RKO (cell line): ENCODE results near the gene MFAP4.

Experiments
- DNase-seq: peaks from one replicate; pipeline ENCODE4 v3.0.0-alpha.2; 2016; ENCODE audit warnings: low spot score

MFAP4 gene

DNA sequence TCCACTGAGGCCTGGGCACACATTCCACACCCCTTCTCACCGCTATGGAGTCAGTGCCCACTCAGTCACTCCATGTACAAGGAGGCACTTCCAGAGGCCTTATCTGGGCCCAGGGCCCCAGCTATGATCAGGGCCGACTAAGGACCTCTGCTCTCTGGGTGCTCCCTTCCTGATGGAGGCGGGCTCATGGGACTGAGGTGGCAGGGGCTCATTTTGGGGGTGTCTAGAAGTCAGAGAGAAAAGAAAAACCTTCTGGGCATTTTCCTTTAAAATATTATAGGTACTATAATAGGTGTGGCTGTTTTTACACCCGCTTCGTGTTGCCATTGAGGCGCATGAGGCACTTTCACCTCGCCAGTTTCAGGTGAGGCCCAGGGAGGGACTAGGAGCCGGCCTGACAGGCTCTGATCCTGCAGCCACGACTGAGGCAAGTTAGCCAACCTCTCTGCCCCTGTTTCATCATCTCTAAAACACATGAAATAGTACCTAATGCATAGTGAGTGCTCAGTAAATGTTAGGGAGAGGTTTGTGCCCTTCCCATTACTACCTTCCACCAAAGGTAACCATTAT, 38.8 kb downstream of the MFAP4 start:
- DNase-seq, result no peak

DNA sequence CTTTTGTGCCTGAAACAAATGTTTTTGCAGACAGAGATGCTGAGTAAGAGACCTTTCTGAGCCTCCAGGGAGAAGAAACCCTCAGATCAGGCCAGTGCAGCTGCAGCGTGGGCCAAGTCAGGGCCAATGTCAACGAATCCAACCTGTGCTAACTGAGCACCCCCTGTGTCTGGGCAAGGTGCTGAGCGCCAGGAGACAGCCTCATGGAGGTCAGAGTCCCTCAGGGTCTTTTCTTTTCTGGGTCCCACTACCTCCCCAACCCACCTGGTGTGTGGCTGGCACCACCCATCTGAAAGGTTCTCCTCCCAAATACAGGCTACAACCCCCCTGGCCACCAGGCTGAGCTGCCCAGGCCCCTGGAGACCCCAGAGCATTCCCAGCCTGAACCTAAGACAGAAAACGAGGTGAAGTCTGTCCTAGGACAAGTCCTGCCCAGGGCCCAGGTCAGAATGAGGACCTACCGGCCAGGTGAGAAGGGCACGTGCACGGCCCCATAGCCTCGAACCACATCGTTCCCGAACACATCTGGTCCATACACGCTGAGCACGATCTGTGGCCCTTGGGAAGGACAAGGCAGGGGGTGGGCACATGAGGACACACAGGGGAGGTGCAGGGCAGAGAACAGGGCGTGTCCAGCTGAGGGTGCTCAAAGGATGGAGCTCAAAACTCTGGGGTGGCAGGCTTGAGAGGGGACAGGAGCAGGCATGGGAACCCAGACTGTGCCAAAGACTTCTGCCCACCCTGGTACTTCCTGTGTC, 39.5 kb downstream of the MFAP4 start:
- DNase-seq, result no peak

DNA sequence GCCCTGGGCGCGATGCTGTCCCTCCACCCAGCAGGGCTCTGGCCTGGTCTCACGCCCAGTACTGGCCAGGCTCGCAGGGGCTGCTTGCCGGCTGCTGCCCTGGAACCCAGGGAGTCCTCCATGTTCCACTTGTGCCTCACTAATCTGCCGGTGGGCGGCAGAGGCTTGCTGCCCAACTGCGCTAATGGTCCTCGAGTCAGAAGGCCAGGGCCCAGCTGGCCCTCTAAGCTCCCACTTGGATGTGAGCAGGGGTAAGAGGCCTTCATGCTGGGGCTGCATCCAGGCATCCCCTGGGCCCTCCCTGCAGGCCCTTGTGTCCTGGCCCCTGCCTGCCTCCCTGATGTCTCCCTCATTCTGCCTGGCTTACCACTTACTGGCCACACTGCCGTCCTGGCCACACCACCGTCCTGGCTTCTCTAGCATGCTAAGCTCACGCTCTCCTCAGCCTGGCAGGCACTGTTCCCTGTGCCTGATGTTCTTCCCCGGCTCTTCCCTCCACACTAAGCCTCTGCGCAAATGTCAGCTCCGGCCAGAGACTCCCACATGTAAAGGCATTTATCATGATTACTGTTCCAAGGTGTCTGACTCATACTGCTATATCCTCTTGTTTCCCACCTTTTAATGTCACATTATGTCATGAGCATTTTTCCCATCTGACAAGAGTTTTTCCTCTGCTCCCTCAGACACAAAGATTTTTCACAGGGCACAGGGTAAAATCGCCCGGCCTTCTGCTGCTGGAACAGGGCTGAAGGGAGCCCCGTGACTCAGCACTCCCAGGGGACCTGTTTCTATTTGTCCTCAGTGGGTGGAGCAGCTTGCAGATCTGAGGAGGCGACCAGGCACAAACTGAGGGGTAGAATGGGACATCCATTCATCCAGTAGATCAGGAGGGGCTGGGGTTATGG, 40.4 kb downstream of the MFAP4 start:
- peak; percentile 47 for DNase-seq

DNA sequence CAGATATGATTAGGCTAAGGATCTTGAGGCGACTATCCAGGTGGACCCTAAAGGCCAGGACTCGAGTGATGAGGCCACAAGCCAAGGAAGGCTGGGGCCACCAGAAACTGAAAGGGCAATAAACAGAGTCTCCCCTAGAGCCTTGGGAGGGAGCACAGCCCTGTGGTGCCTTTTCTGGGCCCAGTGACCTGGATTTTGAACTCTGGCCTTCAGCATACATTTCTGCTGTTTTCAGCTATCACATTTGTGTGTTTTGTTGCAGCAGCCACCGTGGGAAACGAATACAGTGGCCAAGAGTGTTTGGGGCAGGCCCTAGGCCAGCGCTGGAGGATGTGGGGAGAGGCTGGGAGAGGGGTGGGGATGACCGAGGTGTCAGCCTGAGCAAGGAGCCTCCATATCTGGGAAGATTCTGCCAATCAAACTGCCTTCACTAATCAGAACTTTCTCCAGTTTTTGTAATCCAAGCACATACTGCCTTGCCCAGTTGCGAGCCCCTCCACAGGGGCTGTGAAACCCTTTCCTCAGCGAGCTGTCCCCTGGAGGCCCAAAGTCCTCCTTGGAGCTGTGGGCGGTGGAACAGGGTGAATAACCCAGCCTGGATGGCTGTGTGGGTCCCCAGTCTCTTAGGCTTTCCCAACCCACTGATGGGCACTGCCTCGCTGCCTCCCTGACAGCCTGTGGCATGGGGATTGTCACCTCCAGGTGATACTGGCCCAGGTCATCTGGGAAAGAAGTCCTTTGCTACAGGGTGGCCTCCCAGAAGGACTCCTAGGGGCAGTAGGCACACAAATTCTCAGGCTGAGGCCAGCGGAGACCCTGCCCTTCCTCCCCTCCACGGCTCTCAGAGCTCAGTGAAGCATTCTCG, 41.3 kb downstream of the MFAP4 start:
- DNase-seq, result no peak

DNA sequence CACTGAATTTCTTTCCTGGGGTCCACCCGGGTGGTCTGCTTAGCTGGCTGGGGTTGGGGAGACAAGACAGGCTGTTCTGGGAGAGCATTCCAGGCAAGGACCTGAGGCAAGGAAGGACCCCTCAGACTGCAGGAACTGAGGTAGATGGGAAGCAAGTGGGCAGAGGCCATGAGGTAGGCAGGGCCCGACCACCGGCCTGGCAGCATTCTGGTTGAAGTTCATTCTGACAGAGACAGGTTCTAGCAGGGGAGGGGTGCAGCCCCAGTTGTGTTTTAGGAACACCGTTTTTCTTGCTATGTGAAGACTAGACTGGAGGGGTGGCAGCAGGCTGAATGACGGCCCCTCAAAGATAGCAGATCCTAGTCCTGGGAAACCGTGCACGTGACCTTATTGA, 41.9 kb downstream of the MFAP4 start:
- no peak for DNase-seq

DNA sequence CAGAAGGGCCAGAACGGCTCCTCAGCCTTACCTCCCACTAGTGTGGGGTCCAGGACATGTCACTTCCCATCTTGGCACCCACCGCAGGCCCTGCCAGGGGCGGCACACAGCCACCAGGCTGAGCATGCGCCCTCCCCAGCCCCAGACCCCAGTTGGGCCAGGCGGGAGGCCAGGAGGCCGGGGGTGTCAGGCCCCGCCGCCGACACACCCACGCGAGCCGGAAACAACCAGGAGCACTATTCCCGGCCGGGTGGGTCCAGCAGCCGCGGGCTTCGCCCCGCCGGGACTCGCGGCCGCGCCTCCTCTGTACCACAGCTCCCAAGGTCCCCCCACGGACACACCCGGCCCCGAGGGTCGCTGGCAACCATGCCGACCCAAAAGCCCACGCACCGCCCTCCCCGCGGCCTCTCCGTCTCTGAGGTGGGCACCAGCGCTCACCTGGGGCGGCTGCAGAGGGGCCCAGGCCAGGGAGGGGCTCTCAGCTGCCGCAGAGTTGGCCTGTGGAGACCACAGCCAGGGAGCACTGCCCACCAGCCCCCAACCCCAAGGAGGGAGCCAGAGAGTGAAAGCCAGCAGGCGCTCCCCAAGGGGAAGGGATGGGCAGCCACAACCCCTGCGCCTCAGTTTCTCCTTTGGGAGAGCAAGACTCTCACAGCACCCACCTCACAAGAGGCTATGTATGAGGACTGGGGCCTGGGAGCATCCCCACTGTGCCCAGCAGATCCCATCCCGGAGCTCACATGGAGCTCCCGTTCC, 42.5 kb downstream of the MFAP4 start:
- DNase-seq, result no peak

DNA sequence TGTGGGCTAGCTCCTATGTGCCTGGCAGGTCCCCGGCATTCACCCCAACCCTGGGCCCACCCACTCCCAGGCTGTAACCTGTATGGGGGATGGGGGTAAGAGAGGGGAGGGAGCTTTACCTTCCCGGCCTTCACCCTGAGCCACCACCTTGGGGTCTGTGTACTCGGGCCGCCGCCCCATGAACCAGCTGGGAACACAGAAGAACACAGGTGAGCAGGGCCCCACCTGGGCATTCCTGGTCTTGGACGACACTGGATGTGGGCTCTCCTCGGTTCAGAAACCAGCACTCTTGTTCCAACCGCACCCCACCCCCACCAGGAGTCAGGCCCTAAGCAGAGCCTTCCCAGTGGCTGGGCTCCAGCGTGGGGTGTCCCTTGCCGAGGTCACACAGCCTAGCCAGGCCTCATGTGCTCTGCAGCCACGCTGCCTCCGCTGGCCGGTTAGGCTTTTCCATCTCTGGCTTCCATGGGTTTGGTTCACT, 43.3 kb downstream of the MFAP4 start:
- no peak for DNase-seq

DNA sequence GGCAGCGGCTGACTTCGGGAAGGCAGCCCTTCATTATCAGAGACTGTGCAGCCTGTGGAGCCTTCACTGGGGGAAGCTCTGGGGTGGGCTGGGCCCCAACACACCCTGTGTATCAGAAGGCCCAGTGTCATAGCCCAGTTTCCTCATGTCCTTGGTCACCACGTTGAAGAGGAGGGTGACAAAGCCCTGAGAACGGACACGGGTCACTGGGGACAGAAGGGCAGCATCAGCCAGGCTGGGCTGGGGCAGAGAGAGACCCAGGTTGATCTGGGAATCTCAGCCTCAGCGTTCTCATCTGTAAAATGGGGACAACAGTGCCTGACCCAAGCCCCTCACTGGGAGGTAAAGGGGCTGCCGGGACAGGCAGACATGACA, 43.7 kb downstream of the MFAP4 start:
- no peak for DNase-seq

DNA sequence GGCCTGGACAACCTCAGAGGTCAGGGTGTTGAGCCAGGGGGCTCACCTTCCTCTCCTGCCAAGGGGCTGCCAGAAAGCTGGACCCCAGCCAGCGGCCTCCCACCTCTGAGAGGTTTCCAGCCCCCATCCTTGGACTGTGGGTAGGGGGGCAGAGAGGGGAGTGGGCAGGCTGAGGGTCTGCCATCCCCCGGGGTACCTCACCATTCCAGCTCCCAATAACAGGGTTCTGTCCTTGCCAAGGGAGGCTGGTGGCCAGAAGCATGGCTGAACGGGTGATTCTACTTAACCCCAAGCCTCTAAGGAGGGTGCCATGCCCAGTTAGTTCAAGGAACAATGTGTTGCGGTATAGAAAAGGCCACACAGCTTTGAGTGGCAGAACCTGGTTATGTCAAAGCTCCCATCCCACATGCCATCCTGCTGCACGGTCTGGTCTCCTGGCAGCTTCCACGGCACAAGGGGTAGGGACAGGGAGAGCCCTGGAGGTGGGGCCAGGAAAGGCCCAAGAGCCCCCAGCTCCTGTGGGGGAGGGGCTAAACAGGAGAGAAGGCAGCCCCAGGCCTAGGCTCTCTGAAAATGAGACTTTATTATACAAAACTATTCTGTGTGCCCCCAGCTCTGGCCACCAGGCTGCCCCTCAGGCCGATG, 44.3 kb downstream of the MFAP4 start:
- no peak for DNase-seq

DNA sequence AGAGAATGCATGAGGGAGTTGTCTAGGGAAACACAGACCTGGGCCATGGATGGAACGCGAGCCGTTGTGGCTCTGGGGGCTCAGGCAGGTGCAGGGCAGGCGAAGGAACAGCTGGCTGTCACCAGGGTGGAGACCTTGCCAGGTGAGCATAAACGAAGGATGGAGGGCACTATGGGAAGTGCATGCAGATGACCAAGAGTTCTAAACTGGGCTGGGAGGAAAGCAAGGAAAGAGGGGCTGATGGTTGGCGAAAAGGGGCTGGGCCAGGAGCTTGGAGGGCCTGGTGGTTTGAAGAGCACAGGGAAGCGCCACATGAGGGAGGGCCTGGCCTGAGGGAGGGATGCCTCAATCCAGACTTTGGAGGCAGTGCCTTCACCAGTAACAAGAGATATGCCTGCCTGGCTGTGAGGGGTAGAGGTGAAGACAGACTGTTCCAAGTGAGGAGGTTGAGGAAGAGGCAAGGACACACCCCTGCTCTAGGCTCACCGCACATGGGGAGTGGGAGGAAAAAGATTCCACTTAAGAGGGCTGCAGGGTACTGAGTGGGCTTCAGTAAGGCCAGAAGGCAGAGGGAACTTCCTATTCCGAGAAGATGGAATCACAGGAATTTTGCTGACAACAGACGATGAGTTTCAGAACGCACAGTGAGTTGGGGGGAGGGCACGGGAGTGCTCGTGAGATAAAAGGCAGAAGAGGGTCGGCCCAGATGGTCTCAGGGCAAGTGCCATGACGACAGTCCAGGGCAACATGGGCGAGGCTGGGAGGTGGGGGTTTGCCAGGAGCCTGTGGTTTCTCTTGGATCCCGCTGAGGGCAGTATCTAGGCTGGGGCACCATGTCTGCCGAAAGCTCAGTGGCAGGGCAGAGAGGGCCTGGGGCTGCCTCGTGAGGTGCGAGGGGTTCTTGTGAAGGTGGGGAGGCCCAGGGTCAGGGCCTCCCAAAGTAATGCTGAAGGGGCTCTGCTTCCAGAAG, 45.1 kb downstream of the MFAP4 start:
- DNase-seq, result no peak

DNA sequence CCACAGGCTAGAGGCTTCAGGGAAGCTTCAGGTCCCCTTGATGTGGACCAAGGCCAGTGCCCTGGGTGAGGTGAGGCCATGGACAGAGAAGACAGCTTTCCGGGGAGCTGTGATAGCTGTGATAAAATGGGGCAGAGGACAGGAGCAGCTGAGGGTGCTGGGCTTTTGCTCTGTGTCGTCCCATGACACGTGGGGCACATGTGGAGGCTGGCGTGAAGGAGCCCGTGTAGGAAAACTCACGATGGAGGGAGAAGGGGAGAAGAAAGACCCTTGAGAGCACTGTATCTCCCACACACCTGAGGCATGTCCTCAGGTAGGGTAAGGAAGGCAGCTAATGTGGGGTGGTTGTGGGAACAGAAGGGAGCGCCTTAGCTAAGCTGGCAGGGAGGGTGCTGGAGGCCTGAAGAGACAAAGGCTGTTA, 45.8 kb downstream of the MFAP4 start:
- DNase-seq, result no peak

DNA sequence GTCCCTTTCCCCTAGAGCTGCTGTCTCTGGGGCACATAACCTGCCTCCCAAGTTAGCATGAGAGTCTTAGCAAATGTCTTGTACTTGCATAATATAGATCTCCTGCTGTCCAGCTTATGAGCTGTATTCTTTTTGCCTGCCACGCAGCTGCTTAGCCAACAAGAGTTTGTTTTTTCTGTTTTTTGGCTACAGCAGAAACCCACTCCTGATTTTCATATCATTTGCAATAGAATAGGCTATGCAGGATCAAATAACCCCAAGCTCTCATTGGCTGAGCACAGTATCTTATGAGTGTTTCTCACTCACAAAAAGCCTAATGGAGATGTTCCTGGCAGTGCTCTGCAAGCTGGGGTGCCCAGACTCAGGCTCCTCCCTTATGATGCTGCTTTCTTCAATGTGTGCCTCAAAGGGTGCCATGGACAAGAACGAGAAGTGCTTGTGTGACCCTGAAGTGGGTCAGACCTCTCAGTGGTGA, 47.6 kb downstream of the MFAP4 start:
- no peak for DNase-seq

DNA sequence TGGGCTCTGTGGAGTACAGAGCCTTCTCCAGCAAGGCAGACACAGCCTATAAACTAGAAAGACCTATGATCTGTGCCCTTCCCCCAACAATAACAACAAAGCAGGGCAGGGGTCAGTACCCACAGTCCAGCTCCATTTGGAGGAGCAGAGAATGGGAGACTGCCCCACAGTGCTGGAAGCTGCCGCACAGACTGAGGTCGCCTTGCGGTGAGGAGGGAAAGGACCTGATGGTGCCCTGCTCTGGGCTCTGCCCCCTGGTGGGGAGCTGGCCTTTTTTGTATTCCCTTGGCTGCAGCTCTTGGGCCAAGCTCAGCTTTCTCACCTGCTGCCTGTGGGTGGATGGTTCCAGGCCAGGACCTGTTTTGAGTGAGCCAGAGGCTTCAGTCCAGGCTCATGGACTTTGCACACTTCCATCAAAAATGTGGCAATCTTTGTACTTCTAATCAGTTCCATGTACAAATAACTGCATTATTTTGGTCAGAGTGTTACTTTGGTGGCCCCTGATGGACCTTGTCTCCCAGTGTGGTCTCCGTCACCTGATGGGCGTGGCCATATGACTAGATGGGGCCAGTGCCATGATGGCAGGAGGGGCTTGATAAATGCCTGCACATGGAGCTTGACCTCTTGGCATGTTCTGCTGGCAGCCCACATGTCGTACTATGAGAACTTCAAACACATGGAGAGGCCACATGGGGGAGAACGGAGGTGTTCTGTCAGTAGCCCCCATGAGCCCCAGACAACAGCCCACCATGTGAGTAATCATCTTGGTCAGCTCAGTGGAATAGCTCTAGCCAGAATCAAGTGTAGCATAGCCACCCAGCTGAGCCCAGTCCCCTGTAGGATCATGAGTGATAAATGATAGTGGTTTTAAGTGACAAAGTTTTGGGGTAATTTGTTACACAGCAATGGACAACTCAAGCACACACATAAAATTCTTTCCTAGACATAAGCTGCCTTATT, 48.7 kb downstream of the MFAP4 start:
- DNase-seq, result peak; percentile 19

DNA sequence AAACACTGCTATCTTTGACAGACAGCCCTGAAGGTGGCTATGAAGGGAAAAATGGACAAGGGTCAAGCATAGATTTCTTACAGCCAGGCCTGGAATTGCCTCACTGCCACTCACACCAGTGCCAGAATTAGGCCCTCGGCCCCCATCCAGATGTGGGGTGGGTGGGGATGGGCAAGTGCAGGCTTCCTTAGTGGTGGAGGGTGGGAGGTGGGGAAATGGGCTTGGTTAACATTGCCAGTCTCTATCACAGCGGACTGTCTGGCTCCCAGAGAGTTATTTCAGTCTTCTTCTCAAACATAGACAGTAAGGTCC, 49.3 kb downstream of the MFAP4 start:
- DNase-seq, result no peak

DNA sequence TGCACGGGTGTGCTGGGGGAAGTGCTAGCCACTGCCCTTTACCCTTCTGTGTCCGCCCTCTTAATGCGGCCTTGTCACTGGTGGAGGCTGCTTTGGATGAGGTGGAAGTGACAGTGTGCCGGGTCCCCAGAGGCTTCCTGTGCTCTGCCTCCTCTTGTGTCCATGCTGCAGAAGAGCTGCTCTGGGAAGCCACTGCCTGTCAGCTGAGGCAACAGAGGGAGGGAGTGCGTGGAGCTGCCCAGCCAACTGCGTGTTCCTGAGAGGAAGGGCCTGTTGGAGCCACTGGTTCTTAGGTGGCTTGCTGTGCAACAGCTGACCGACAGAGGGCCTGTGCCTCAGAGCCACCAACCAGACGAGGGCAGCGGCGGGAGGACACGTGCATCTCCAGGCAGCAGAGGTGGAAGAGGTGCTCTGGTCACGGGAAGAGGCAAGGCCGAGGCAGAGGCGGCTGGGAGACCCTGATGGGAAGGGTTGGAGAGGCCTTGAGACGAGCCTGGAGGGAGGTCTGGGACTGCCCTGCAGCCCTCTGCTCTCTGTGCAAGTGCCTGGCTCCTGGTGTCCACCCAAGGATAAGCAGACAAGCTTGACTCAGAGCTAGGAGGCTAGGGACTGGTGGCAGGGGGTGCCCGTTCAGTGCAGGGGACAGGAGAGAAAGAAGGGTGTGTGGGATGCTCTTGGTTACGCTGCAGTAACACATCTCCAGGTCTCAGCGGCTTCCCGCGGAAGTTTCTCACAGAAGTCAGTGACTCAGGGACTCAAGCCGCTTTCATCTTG, 49.9 kb downstream of the MFAP4 start:
- DNase-seq, result no peak

DNA sequence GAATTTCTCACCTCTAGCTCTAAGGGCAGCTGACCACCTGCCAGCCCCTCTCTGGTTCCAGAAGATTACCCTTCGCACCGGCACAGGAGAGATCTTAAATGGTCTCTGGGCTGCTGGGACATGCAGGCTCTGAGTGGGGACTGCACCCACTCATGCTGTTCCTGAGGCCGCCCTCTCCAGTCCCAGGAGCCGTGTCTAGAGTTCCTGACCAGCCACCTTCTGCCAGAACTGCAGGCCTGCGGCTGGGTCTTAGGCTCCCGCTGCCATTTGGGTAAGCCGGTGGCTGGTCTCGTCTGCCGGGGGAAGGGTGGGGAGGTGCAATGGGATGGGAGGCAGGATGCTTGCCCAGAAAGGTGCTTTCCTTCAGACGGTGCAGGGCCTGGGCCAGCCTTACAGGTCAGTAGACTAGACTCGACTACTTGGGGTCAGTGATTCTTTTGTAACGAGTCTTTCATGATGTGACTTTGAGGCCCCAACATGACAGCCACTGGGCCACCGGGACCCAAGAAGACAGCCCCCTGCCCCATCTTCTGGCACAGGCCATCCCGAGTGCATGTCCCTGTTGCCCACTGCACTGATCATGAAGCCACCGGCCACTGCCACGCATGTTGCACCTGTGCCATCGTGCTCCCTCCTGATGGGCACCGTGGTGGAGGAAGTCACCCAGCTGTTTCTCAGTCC, 50.9 kb downstream of the MFAP4 start:
- DNase-seq, result no peak

DNA sequence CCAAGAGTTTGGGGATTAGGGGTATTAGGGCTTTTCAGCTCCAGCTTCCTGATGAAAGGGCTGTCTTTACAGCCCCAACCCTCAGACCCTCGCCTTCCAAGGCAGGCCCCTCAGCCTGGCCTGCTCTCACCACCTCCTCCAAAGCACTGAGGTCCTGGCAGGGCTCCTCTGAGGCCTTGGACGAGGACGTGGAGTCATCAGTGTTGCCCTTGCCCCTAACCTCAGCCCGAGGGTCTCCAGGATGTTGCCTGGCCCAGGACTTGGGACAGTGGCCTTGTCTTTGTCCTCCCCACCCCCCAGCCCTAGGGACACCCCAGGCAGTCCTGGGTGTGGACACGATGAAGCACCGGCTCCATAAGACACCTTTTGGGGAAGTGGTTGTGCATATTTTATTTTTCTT, 52.7 kb downstream of the MFAP4 start:
- DNase-seq, result no peak
